GM12878 (cell line): ENCODE data around the gene SNRNP25.

Experiments
- BHLHE40 ChIP-seq, 2 experiments: fragments of 450-650 bp in 1 of 2; IDR thresholded peaks; 2 replicates each; pipeline ENCODE4 v1.6.1; 2011 to 2017; ENCODE audit warnings: low read depth in 2 of 2, borderline replicate concordance in 1 of 2, improper control_type of control experiment in 1 of 2, low read length in 1 of 2, mild to moderate bottlenecking in 1 of 2
- CHD1 ChIP-seq: IDR thresholded peaks from 2 replicates; pipeline ENCODE4 v1.6.1; 2012; ENCODE audit warnings: low read depth, low read length, improper control_type of control experiment
- CHD4 ChIP-seq: fragments of 200-600 bp; sonication (generic); IDR thresholded peaks from 2 replicates; pipeline ENCODE4 v1.6.1; 2016; ENCODE audit warnings: mild to moderate bottlenecking
- CREB1 ChIP-seq: IDR thresholded peaks from 2 replicates; pipeline ENCODE4 v1.6.1; 2012; ENCODE audit warnings: low read depth, mild to moderate bottlenecking, inconsistent platforms
- CTCF ChIP-seq, 3 experiments: IDR thresholded peaks in 2 of 3; conservative IDR thresholded peaks in 1 of 3; 2 replicates each; pipeline ENCODE4 v1.5.1; 2011; ENCODE audit warnings: low read depth in 3 of 3, low read length in 3 of 3, mild to moderate bottlenecking in 3 of 3, control low read depth in 2 of 3, moderate library complexity in 2 of 3, inconsistent platforms in 1 of 3, mixed read lengths in 1 of 3; ENCODE audit not compliant: control insufficient read depth in 2 of 3, insufficient read depth in 1 of 3; ENCODE audit errors: extremely low read depth in 1 of 3
- EZH2 ChIP-seq: IDR thresholded peaks from 2 replicates; pipeline ENCODE4 v1.6.1; 2012; ENCODE audit warnings: low read depth, mild to moderate bottlenecking, control low read depth, inconsistent platforms, low read length, borderline replicate concordance; ENCODE audit not compliant: control insufficient read depth
- POLR2A ChIP-seq: IDR thresholded peaks from 2 replicates; pipeline ENCODE4 v1.6.1; 2011; ENCODE audit warnings: low read depth, mild to moderate bottlenecking, low read length
- SPI1 ChIP-seq: IDR thresholded peaks from 2 replicates; pipeline ENCODE4 v1.6.1; 2011; ENCODE audit warnings: low read depth, mild to moderate bottlenecking, low read length, moderate library complexity, borderline replicate concordance; ENCODE audit not compliant: insufficient read depth
- TBL1XR1 ChIP-seq: IDR thresholded peaks from 2 replicates; pipeline ENCODE4 v1.6.1; 2012; ENCODE audit warnings: low read depth, low read length, improper control_type of control experiment
- ZNF207 ChIP-seq: fragments of 450-650 bp; IDR thresholded peaks from 2 replicates; pipeline ENCODE4 v1.6.1; 2014; ENCODE audit warnings: antibody characterized with exemption, mild to moderate bottlenecking, borderline replicate concordance
- ZSCAN29 ChIP-seq: fragments of 450-650 bp; IDR thresholded peaks from 2 replicates; pipeline ENCODE4 v1.6.1; 2017; ENCODE audit warnings: mild to moderate bottlenecking, moderate library complexity
- TF ChIP-seq, protein P1 (sequence below): IDR thresholded peaks from 2 replicates; pipeline ENCODE4 v1.6.1; 2012; ENCODE audit warnings: mild to moderate bottlenecking, low read depth, low read length
- TF ChIP-seq, protein P2 (sequence below): IDR thresholded peaks from 2 replicates; pipeline ENCODE4 v1.6.1; 2012; ENCODE audit warnings: low read depth, low read length, improper control_type of control experiment

DNA sequence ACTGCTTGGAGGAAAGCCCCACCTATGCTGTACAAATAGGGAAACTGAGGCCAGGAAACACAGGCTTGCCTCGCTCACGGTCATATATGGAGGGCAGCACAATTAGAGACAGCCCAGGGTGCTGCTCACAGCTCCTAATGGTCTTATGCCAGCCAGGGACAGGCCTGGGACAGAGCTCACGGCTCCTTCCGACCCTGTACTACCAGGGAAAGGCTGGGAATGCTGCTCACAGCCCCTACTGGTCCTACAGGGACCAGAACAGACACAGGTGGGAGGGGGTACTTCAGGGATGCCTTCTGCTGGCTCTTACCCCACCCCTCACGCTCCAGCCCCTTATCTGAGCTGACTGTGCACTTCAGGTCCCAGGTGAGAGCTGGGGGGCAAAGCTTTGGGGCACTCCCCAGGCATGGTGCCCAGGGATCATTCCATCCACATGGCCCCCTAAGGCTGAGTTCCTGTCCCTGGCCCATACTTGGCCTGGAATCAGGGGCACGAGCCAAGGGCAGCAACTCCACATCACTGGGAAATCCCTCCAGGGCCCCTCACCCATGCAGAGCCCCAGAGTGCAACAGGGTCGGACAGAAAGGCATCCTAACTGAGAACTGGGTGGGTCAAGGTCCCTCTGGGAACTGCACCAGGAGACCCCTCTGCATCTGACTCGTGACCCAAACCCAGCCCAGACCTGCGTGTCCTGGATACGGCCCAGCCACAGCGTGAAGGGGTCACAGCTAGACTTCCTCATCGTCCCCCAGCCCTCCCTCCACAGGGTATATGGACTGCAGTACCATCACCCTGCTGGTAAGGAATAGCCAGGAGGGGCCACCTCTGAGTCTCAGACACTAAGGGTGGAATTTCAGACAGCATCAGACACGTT lies 12.9 kb downstream of the SNRNP25 start:
- TF ChIP-seq SPI1 (no peak), CTCF (IDR thresholded peaks at IDR 0.05 in 2 of 3, conservative IDR thresholded peaks at IDR 0.05 in 1 of 3; ENCODE audit: control insufficient read depth in 2 of 3, extremely low read depth in 1 of 3, insufficient read depth in 1 of 3, low read depth in 3 of 3, low read length in 3 of 3) (no peak), ZNF207 (no peak), EZH2 (no peak), POLR2A (no peak), TBL1XR1 (no peak), ZSCAN29 (no peak), CHD1 (no peak), CHD4 (no peak), BHLHE40 (IDR thresholded peaks at IDR 0.05; ENCODE audit: borderline replicate concordance in 1 of 2, low read depth in 2 of 2, low read length in 1 of 2) (no peak), CREB1 (no peak)
- TF ChIP-seq, protein P1, sequence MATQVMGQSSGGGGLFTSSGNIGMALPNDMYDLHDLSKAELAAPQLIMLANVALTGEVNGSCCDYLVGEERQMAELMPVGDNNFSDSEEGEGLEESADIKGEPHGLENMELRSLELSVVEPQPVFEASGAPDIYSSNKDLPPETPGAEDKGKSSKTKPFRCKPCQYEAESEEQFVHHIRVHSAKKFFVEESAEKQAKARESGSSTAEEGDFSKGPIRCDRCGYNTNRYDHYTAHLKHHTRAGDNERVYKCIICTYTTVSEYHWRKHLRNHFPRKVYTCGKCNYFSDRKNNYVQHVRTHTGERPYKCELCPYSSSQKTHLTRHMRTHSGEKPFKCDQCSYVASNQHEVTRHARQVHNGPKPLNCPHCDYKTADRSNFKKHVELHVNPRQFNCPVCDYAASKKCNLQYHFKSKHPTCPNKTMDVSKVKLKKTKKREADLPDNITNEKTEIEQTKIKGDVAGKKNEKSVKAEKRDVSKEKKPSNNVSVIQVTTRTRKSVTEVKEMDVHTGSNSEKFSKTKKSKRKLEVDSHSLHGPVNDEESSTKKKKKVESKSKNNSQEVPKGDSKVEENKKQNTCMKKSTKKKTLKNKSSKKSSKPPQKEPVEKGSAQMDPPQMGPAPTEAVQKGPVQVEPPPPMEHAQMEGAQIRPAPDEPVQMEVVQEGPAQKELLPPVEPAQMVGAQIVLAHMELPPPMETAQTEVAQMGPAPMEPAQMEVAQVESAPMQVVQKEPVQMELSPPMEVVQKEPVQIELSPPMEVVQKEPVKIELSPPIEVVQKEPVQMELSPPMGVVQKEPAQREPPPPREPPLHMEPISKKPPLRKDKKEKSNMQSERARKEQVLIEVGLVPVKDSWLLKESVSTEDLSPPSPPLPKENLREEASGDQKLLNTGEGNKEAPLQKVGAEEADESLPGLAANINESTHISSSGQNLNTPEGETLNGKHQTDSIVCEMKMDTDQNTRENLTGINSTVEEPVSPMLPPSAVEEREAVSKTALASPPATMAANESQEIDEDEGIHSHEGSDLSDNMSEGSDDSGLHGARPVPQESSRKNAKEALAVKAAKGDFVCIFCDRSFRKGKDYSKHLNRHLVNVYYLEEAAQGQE: no peak
- TF ChIP-seq, protein P2, sequence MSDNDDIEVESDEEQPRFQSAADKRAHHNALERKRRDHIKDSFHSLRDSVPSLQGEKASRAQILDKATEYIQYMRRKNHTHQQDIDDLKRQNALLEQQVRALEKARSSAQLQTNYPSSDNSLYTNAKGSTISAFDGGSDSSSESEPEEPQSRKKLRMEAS: no peak
